A673 (cell line): ENCODE results near the gene LMO7. TPM values are rescaled to one million over a fixed set of nuclear protein-coding genes. Genes with fewer than 3 reads are reported as not detected.

Experiments used
- BruUV-seq: library from RNA; stranded (reverse); fragments of 400-500 nt; replicated peaks from 2 replicates; lab custom pipeline; 2021; lab: Mats Ljungman, UMichigan
- CTCF ChIA-PET: fragments of 300-600 bp; sonication (Branson Sonifier 250); formaldehyde crosslinking; loops from one replicate; lab custom pipeline; 2022; ENCODE audit warnings: antibody characterized with exemption; lab: Charles Lee
- POLR2A ChIA-PET: fragments of 300-600 bp; sonication (Branson Sonifier 250); formaldehyde crosslinking; loops from one replicate; lab custom pipeline; 2022; ENCODE audit warnings: antibody characterized with exemption; ENCODE audit not compliant: low non-redundant PET; lab: Charles Lee
- DNase-seq: peaks from one replicate; pipeline ENCODE4 v3.0.0-alpha.2; 2015; ENCODE audit warnings: low spot score
- H3K27ac ChIP-seq: fragments of 200-600 bp; sonication (generic); 2 replicates; pipeline ENCODE4 v1.5.1; 2016; ENCODE audit warnings: mixed run types, low read depth, mild to moderate bottlenecking, mixed read lengths, antibody characterized with exemption, low read length; ENCODE audit not compliant: poor library complexity, severe bottlenecking
- H3K27me3 ChIP-seq: fragments of 200-600 bp; sonication (generic); replicated peaks from 2 replicates; pipeline ENCODE4 v1.6.1; 2017; ENCODE audit warnings: mixed run types, low read depth, mild to moderate bottlenecking, mixed read lengths, antibody characterized with exemption, low read length; ENCODE audit not compliant: insufficient read depth, poor library complexity
- H3K36me3 ChIP-seq: fragments of 200-600 bp; sonication (generic); 2 replicates; pipeline ENCODE4 v1.6.1; 2016; ENCODE audit warnings: mixed run types, mild to moderate bottlenecking, mixed read lengths, antibody characterized with exemption, low read length; ENCODE audit not compliant: insufficient read depth, poor library complexity, severe bottlenecking
- H3K4me1 ChIP-seq: fragments of 200-600 bp; sonication (generic); 2 replicates; pipeline ENCODE4 v1.6.1; 2017; ENCODE audit warnings: mixed run types, mild to moderate bottlenecking, mixed read lengths, antibody characterized with exemption, low read length; ENCODE audit not compliant: insufficient read depth, poor library complexity, severe bottlenecking
- H3K4me3 ChIP-seq: fragments of 200-600 bp; sonication (generic); 2 replicates; pipeline ENCODE4 v1.5.1; 2016; ENCODE audit warnings: low read depth, mixed run types, mild to moderate bottlenecking, mixed read lengths, low read length; ENCODE audit not compliant: poor library complexity, severe bottlenecking
- H3K9me3 ChIP-seq: fragments of 200-600 bp; sonication (generic); 2 replicates; pipeline ENCODE4 v1.6.1; 2016; ENCODE audit warnings: mixed run types, low read depth, mild to moderate bottlenecking, mixed read lengths, antibody characterized with exemption, low read length; ENCODE audit not compliant: poor library complexity, severe bottlenecking
- EZH2 ChIP-seq: fragments of 200-600 bp; sonication (generic); IDR thresholded peaks from 2 replicates; pipeline ENCODE4 v1.6.1; 2017; ENCODE audit warnings: borderline replicate concordance, low read depth, mild to moderate bottlenecking, mixed read lengths, antibody characterized with exemption, low read length; ENCODE audit not compliant: poor library complexity, severe bottlenecking
- intact Hi-C: fragments of 100-400 bp; cut with micrococcal nuclease; formaldehyde crosslinking; loops from one replicate; pipeline ENCODE4 v1.10.0; 2022; ENCODE audit not compliant: unreplicated experiment
- total RNA-seq: library from RNA; stranded (reverse); gene quantifications from 2 replicates; pipeline ENCODE4 v1.2.3, GENCODE V29; 2021
- TF ChIP-seq, protein P1 (sequence below): fragments of 300-800, 200-600 bp; sonication (generic); conservative IDR thresholded peaks from 2 replicates; pipeline ENCODE4 v1.5.1; 2017; ENCODE audit warnings: low read depth, mild to moderate bottlenecking, antibody characterized with exemption, low read length, moderate library complexity, mixed read lengths

LMO7 gene
- total RNA-seq, 1 experiment from 2014 or later = 20.3 TPM

DNA sequence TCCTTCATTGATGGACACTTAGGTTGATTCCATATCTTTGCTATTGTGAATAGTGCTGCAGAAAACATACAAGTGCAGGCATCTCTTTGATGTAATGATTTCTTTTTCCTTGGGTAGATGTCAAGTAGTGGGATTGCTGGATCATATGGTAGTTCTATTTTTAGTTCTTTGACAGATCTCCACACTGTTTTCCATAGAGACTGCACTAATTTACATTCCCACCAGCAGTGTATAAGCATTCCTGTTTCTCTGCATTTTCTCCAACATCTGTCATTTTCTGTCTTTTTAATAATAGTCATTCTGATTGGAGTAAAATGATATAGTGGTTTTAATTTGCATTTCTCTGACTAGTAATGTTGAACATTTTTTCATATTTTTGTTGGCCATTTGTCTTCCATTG is 116.7 kb downstream of the LMO7 start:
- intact Hi-C loops = no loop called here
- Histone ChIP-seq H3K36me3 (no peaks in the 10 kb centered on the region), H3K27me3 (no peaks in the 10 kb centered on the region), H3K27ac (no peak overlapping the region), H3K4me3 (no peak overlapping the region), H3K4me1 (peaks cover 7% of the 10 kb centered on the region), H3K9me3 (no peaks in the 10 kb centered on the region)
- ChIA-PET POLR2A (no interaction called here), CTCF (no interaction called here)
- TF ChIP-seq EZH2 = no peak
- TF ChIP-seq, protein P1, sequence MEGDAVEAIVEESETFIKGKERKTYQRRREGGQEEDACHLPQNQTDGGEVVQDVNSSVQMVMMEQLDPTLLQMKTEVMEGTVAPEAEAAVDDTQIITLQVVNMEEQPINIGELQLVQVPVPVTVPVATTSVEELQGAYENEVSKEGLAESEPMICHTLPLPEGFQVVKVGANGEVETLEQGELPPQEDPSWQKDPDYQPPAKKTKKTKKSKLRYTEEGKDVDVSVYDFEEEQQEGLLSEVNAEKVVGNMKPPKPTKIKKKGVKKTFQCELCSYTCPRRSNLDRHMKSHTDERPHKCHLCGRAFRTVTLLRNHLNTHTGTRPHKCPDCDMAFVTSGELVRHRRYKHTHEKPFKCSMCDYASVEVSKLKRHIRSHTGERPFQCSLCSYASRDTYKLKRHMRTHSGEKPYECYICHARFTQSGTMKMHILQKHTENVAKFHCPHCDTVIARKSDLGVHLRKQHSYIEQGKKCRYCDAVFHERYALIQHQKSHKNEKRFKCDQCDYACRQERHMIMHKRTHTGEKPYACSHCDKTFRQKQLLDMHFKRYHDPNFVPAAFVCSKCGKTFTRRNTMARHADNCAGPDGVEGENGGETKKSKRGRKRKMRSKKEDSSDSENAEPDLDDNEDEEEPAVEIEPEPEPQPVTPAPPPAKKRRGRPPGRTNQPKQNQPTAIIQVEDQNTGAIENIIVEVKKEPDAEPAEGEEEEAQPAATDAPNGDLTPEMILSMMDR = no peak
- BruUV-seq = no TSS peak
- no peak for DNase-seq

GRCh38 chr13:75754936-75755335 is 118.8 kb downstream of the LMO7 start:
- no TSS peak for BruUV-seq
- no peak overlapping the region for H3K27ac ChIP-seq
- ChIA-PET POLR2A (no interaction called here), CTCF (no interaction called here)
- peaks cover 1% of the 10 kb centered on the region for H3K4me1 ChIP-seq
- no peak overlapping the region for H3K4me3 ChIP-seq
- intact Hi-C loops = no loop called here
- H3K9me3 ChIP-seq = no peaks in the 10 kb centered on the region
- no peak for DNase-seq
- H3K27me3 ChIP-seq = no peaks in the 10 kb centered on the region
- no peak for TF ChIP-seq EZH2
- TF ChIP-seq, protein P1 = no peak
- H3K36me3 ChIP-seq = no peaks in the 10 kb centered on the region

GRCh38 chr13:75757336-75757735 is 121.2 kb downstream of the LMO7 start:
- POLR2A ChIA-PET = no interaction called here
- no TSS peak for BruUV-seq
- TF ChIP-seq EZH2 = no peak
- TF ChIP-seq, protein P1 = no peak
- no peak for DNase-seq
- no peaks in the 10 kb centered on the region for H3K36me3 ChIP-seq
- no peak overlapping the region for H3K27ac ChIP-seq
- H3K4me1 ChIP-seq = peaks cover 8% of the 10 kb centered on the region
- H3K27me3 ChIP-seq = no peaks in the 10 kb centered on the region
- CTCF ChIA-PET = no interaction called here
- no peaks in the 10 kb centered on the region for H3K9me3 ChIP-seq
- intact Hi-C loops = no loop called here
- H3K4me3 ChIP-seq = no peak overlapping the region
